Activated CD8-positive, alpha-beta memory T cell treated with anti-CD3 and anti-CD28 coated beads, Interleukin-2, amount 50 U/mL, for 1 hour (primary cell): ENCODE results near the gene EXOC7.

Experiments
- DNase-seq: peaks from one replicate; pipeline ENCODE4 v3.0.0-alpha.2; 2020; ENCODE audit errors: extremely low read depth

The EXOC7 gene

GRCh38 chr17:76138234-76138895 lies 34.8 kb upstream of the EXOC7 start:
- DNase-seq: no peak

GRCh38 chr17:76137351-76138233 lies 34.0 kb upstream of the EXOC7 start:
- DNase-seq: no peak

GRCh38 chr17:76137001-76137350 lies 33.4 kb upstream of the EXOC7 start:
- DNase-seq: no peak

- no peak for DNase-seq
These were observed 32.9 kb upstream of the EXOC7 start for GRCh38 chr17:76136276-76137000.

- DNase-seq: no peak
These were observed 32.2 kb upstream of the EXOC7 start for GRCh38 chr17:76135810-76136188.

- no peak for DNase-seq
These were observed 31.6 kb upstream of the EXOC7 start for GRCh38 chr17:76134911-76135809.

GRCh38 chr17:76132574-76133338 lies 29.2 kb upstream of the EXOC7 start:
- DNase-seq: no peak

GRCh38 chr17:76131692-76132573 lies 28.3 kb upstream of the EXOC7 start:
- no peak for DNase-seq

GRCh38 chr17:76131051-76131691 lies 27.6 kb upstream of the EXOC7 start:
- DNase-seq: no peak

GRCh38 chr17:76130473-76130872 lies 26.9 kb upstream of the EXOC7 start:
- no peak for DNase-seq

GRCh38 chr17:76125922-76126321 lies 22.3 kb upstream of the EXOC7 start:
- DNase-seq: no peak

GRCh38 chr17:76125391-76125675 lies 21.7 kb upstream of the EXOC7 start:
- DNase-seq: no peak

- no peak for DNase-seq
These were observed 21.2 kb upstream of the EXOC7 start for GRCh38 chr17:76124582-76125390.

GRCh38 chr17:76123749-76124581 lies 20.4 kb upstream of the EXOC7 start:
- no peak for DNase-seq

GRCh38 chr17:76123191-76123499 lies 19.6 kb upstream of the EXOC7 start:
- no peak for DNase-seq

GRCh38 chr17:76122431-76123190 lies 19.0 kb upstream of the EXOC7 start:
- no peak for DNase-seq

GRCh38 chr17:76121932-76122430 lies 18.4 kb upstream of the EXOC7 start:
- no peak for DNase-seq
